ENCODE measurements around the gene WDR20. TPM values are rescaled to one million over a fixed set of nuclear protein-coding genes. Genes with fewer than 3 reads are reported as not detected.

WDR20 gene
- total and polyA plus RNA-seq, 2 of the 8 experiments (the other 6 are each of a cell fraction or from before 2014, with no cell fraction given) = 11.2 to 26.7 TPM

DNA sequence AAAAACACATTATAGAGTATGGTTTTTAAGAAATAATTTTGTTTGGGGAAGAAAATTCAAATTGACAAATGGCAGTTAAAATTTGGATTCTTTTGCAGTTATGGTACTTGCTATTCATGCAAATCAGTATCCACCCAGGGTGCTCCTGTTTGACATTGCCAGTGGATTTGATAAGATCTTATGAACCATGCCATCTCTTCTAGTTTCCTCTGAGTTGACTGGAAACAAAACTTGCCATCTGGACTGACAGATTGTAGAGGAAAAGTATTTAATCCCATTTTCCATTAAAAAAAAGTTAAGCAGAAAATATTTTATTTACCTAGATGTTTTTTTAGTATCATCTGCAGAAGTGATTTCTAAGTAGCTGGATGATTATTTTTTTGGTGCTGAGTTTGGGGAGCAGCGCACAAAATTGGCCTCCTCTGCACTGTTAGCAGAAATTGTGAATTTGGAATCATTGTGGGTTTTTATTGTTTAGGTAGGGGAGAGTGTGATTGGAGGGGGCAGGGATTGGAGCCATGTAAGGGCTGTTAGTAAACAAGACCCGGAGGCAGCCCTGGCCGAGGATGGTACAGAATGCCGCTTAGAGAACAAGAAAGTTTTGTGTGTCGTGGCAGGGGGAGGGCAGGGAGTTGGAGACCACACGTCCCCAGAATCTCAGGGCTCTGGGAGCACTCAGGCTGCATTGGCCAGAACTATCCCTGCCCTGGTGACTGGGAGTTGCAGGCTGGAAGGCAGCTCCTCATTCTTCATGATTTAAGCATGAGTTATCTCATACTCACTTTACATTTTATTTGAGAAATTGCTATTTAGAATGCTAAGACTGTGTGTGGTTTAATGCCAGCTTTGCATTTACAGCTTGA, 56.6 kb downstream of the WDR20 start:
- Histone ChIP-seq H3K14ac (ENCODE audit: insufficient read length) (no peak overlapping the region), H4K5ac (ENCODE audit: insufficient read length, low read depth, low read length) (no peak overlapping the region), H2BK15ac (ENCODE audit: low read length) (no peak overlapping the region), H4K20me1 (replicated peaks in 1 of 2; ENCODE audit: control insufficient read depth in 1 of 2, insufficient read depth in 2 of 2, low read length in 2 of 2) (peaks cover 0 to 14% of the 10 kb centered on the region in 2 experiments), H3K18ac (ENCODE audit: extremely low read depth, low read length) (no peak overlapping the region), H3K27ac (ENCODE audit: low read depth, low read length) (no peak overlapping the region), H2BK5ac (ENCODE audit: low read depth, low read length) (no peak overlapping the region; the same call in 1 of the 2 replicates), H3K79me1 (ENCODE audit: low read depth, low read length) (peaks cover 15% of the 10 kb centered on the region), H2BK120ac (replicated peaks; ENCODE audit: low read depth, low read length) (no peak overlapping the region), H3K27me3 (replicated peaks in 1 of 4; ENCODE audit: control insufficient read depth in 3 of 4, extremely low read depth in 1 of 4, insufficient read depth in 3 of 4, low read length in 3 of 4) (no peaks in the 10 kb centered on the region), H3K4me1 (replicated peaks in 1 of 4; ENCODE audit: control insufficient read depth in 3 of 4, insufficient read depth in 4 of 4, low read length in 3 of 4) (peaks cover 0 to 3% (median 0%) of the 10 kb centered on the region in 4 experiments; a peak in 2 of 7 replicates), H2BK20ac (ENCODE audit: low read length) (no peak overlapping the region), H3K56ac (replicated peaks; ENCODE audit: insufficient read length, low read depth, low read length) (no peak overlapping the region), H3K4me2 (ENCODE audit: insufficient read depth in 1 of 2, low read depth in 2 of 2, low read length in 2 of 2) (no peak overlapping the region), H3K4me3 (ENCODE audit: extremely low read depth in 1 of 4, insufficient read depth in 2 of 4, low read depth in 3 of 4, low read length in 4 of 4) (no peak overlapping the region), H3K9me3 (ENCODE audit: insufficient read depth in 2 of 2, low read depth in 1 of 2, low read length in 1 of 2) (no peaks in the 10 kb centered on the region), H4K8ac (ENCODE audit: extremely low read depth, insufficient read depth, low read length) (no peak overlapping the region), H4K91ac (replicated peaks; ENCODE audit: insufficient read length, low read length) (no peak overlapping the region), H2BK12ac (ENCODE audit: low read depth, low read length) (no peak overlapping the region), H3K23me2 (ENCODE audit: low read depth, low read length) (no peaks in the 10 kb centered on the region), H3K9ac (replicated peaks in 1 of 4; ENCODE audit: extremely low read depth in 1 of 4, low read depth in 3 of 4, low read length in 3 of 4) (no peak overlapping the region), H3K4ac (replicated peaks; ENCODE audit: insufficient read length, low read depth, low read length) (no peak overlapping the region), H2AFZ (ENCODE audit: low read length) (no peak overlapping the region), H2AK5ac (ENCODE audit: low read depth, low read length) (no peak overlapping the region), H3K36me3 (ENCODE audit: control insufficient read depth in 2 of 4, insufficient read depth in 4 of 4, low read length in 3 of 4) (peaks cover 0 to 32% (median 2%) of the 10 kb centered on the region in 4 experiments; a peak in 3 of 8 replicates), H3K79me2 (ENCODE audit: control insufficient read depth in 1 of 2, insufficient read depth in 2 of 2, low read length in 2 of 2) (peaks cover 0 to 21% of the 10 kb centered on the region in 2 experiments; a peak in 2 of 4 replicates), H3K23ac (ENCODE audit: insufficient read length) (no peak overlapping the region)
- TF ChIP-seq RXRA (IDR thresholded peaks at IDR 0.05; ENCODE audit: insufficient read depth, low read depth, low read length) (no peak), RBBP5 (IDR thresholded peaks at IDR 0.05; ENCODE audit: borderline replicate concordance, low read depth, low read length) (no peak)
- ChIA-PET POLR2A (ENCODE audit: partially characterized antibody) (no interaction called here), CTCF (ENCODE audit: partially characterized antibody) (interaction anchor here (1.0 to 1.5 kb wide), 3 partner anchors 8 to 19 kb away, joined by 3 to 6 read pairs (median 3); no protein-coding TSS in a partner anchor)
- WGBS, 2 experiments (ENCODE audit: extremely low coverage in 1 of 2, insufficient coverage in 1 of 2, insufficient read length in 1 of 2, insufficient replicate concordance in 2 of 2, low coverage in 1 of 2, low lambda C conversion rate in 2 of 2, missing lambda C conversion rate in 1 of 2) = 91% methylated on average over 6 of the region's 6 CpGs; no CpG with 5 or more reads in 1 of the 2 experiments
- DNase-seq (ENCODE audit: low read depth in 1 of 2, low spot score in 2 of 2) (no peak), FAIRE-seq (no peak)
